Stimulated activated naive B cell treated with anti-CD40 and anti-IgM and Interleukin-4, amounts not matched to agents 10 μg/mL and 1 μg/mL and 100 μg/mL, for 72 hours (primary cell): ENCODE data around the gene BRIX1.
"Not testable (repeated sequence)": the region's sequence is repeated elsewhere in the genome, so short reads cannot be mapped to it uniquely, and the experiment has no call there.

Experiments
- ATAC-seq, 2 donors: fragments of 150-1000 bp; cut with Tn5 transposase; replicated peaks; 2 replicates each; pipeline ENCODE4 v1.10.0; 2021; ENCODE audit warnings: moderate library complexity in 1 of 2
- DNase-seq: peaks from one replicate; pipeline ENCODE4 v3.0.0; 2021
- H3K27ac Mint-ChIP-seq: one replicate; pipeline ENCODE4 v1.8.0; 2022; ENCODE audit warnings: mild to moderate bottlenecking, mixed read lengths
- H3K27me3 Mint-ChIP-seq, 2 donors: one replicate each; pipeline ENCODE4 v1.8.0; 2022; ENCODE audit warnings: mixed read lengths in 2 of 2
- H3K36me3 Mint-ChIP-seq, 2 donors: one replicate each; pipeline ENCODE4 v1.8.0; 2022; ENCODE audit warnings: mixed read lengths in 2 of 2, mild to moderate bottlenecking in 1 of 2
- H3K4me1 Mint-ChIP-seq, 2 donors: one replicate each; pipeline ENCODE4 v1.8.0; 2022; ENCODE audit warnings: mixed read lengths in 2 of 2, mild to moderate bottlenecking in 1 of 2
- H3K4me3 Mint-ChIP-seq, 2 donors: one replicate each; pipeline ENCODE4 v1.8.0; 2022; ENCODE audit warnings: mild to moderate bottlenecking in 2 of 2, mixed read lengths in 2 of 2, moderate library complexity in 1 of 2
- H3K9me3 Mint-ChIP-seq, 2 donors: one replicate each; pipeline ENCODE4 v1.8.0; 2022; ENCODE audit warnings: mixed read lengths in 2 of 2, mild to moderate bottlenecking in 1 of 2

The BRIX1 gene

GRCh38 chr5:34957857-34958690 is 42.6 kb downstream of the BRIX1 start:
- Mint-ChIP-seq H3K27me3 (no peaks in the 10 kb centered on the region), H3K27ac (no peak overlapping the region), H3K4me1 (peaks cover 12 to 19% of the 10 kb centered on the region in 2 donors), H3K36me3 (peaks cover 15 to 16% of the 10 kb centered on the region in 2 donors), H3K4me3 (no peak overlapping the region), H3K9me3 (no peaks in the 10 kb centered on the region)
- DNase-seq (no peak), ATAC-seq (no peak)

GRCh38 chr5:34959323-34959722 is 43.8 kb downstream of the BRIX1 start:
- H3K27ac Mint-ChIP-seq = peak overlapping the region; percentile 67
- H3K27me3 Mint-ChIP-seq = no peaks in the 10 kb centered on the region
- peak; percentile 22 for DNase-seq
- H3K4me3 Mint-ChIP-seq = peak overlapping the region in 1 of 2 donors; percentile 37
- H3K9me3 Mint-ChIP-seq = no peaks in the 10 kb centered on the region
- peak; percentile 97 to 98 for ATAC-seq
- peaks cover 12 to 24% of the 10 kb centered on the region in 2 donors for H3K4me1 Mint-ChIP-seq
- H3K36me3 Mint-ChIP-seq = peaks cover 18 to 20% of the 10 kb centered on the region in 2 donors

- H3K27ac Mint-ChIP-seq = no peak overlapping the region
- peaks cover 0 to 10% of the 10 kb centered on the region in 2 donors for H3K4me1 Mint-ChIP-seq
- ATAC-seq (no peak), DNase-seq (no peak)
- H3K9me3 Mint-ChIP-seq = peaks cover 12 to 13% of the 10 kb centered on the region in 2 donors
- H3K27me3 Mint-ChIP-seq = no peaks in the 10 kb centered on the region
- H3K36me3 Mint-ChIP-seq = peaks cover 39 to 62% of the 10 kb centered on the region in 2 donors
- no peak overlapping the region for H3K4me3 Mint-ChIP-seq
Measured at GRCh38 chr5:34967540-34967939, 52.0 kb downstream of the BRIX1 start.

- Mint-ChIP-seq H3K4me3 (no peak overlapping the region), H3K36me3 (peaks cover 39 to 63% of the 10 kb centered on the region in 2 donors), H3K4me1 (peaks cover 0 to 7% of the 10 kb centered on the region in 2 donors), H3K9me3 (peaks cover 12 to 13% of the 10 kb centered on the region in 2 donors), H3K27ac (no peak overlapping the region), H3K27me3 (no peaks in the 10 kb centered on the region)
- DNase-seq = no peak
- ATAC-seq = no peak
Measured at GRCh38 chr5:34968258-34968657, 52.7 kb downstream of the BRIX1 start.

- Mint-ChIP-seq H3K9me3 (peaks cover 10 to 12% of the 10 kb centered on the region in 2 donors), H3K4me3 (no peak overlapping the region), H3K4me1 (peaks cover 0 to 4% of the 10 kb centered on the region in 2 donors), H3K27ac (no peak overlapping the region), H3K36me3 (peaks cover 34 to 54% of the 10 kb centered on the region in 2 donors), H3K27me3 (no peaks in the 10 kb centered on the region)
- ATAC-seq (no peak), DNase-seq (no peak)
Measured at GRCh38 chr5:34970552-34970951, 55.0 kb downstream of the BRIX1 start.

GRCh38 chr5:34971655-34972054 is 56.1 kb downstream of the BRIX1 start:
- not testable (repeated sequence) for H3K4me1 Mint-ChIP-seq, H3K4me3 Mint-ChIP-seq, H3K9me3 Mint-ChIP-seq, H3K27ac Mint-ChIP-seq, ATAC-seq, H3K27me3 Mint-ChIP-seq, DNase-seq
- peaks cover 23 to 51% of the 10 kb centered on the region in 2 donors for H3K36me3 Mint-ChIP-seq
